Smooth muscle cell (in vitro differentiated cells): ENCODE measurements around the gene EIF1. TPM values are rescaled to one million over a fixed set of nuclear protein-coding genes. Genes with fewer than 3 reads are reported as not detected.

Experiments used
- DNase-seq: peaks from one replicate; lab custom pipeline; 2025; ENCODE audit not compliant: unreplicated experiment; lab: John Stamatoyannopoulos, UW
- H2AFZ ChIP-seq: fragments of 200-600 bp; sonication (generic); 2 replicates; pipeline ENCODE4 v1.6.0; 2016; ENCODE audit warnings: antibody characterized with exemption, low read depth, mild to moderate bottlenecking
- H3F3A ChIP-seq: fragments of 200-600 bp; sonication (generic); 2 replicates; pipeline ENCODE4 v1.6.0; 2017; ENCODE audit warnings: antibody characterized with exemption, low read depth
- H3K27ac ChIP-seq: fragments of 200-600 bp; sonication (generic); 2 replicates; pipeline ENCODE4 v1.5.1; 2016; ENCODE audit warnings: low read depth, mild to moderate bottlenecking
- H3K27me3 ChIP-seq: fragments of 200-600 bp; sonication (generic); 2 replicates; pipeline ENCODE4 v1.6.1; 2016; ENCODE audit warnings: low read depth, mild to moderate bottlenecking
- H3K36me3 ChIP-seq: fragments of 200-600 bp; sonication (generic); 2 replicates; pipeline ENCODE4 v1.5.1; 2016; ENCODE audit warnings: low read depth
- H3K4me1 ChIP-seq: fragments of 200-600 bp; sonication (generic); 2 replicates; pipeline ENCODE4 v1.5.1; 2016; ENCODE audit warnings: low read depth
- H3K4me2 ChIP-seq: fragments of 200-600 bp; sonication (generic); 2 replicates; pipeline ENCODE4 v1.6.0; 2016; ENCODE audit warnings: mild to moderate bottlenecking
- H3K4me3 ChIP-seq: fragments of 200-600 bp; sonication (generic); 2 replicates; pipeline ENCODE4 v1.5.1; 2016; ENCODE audit warnings: mild to moderate bottlenecking
- H3K79me2 ChIP-seq: fragments of 200-600 bp; sonication (generic); 2 replicates; pipeline ENCODE4 v1.6.0; 2016; ENCODE audit warnings: low read depth, mild to moderate bottlenecking
- H3K9ac ChIP-seq: fragments of 200-600 bp; sonication (generic); 2 replicates; pipeline ENCODE4 v1.6.0; 2016; ENCODE audit warnings: low read depth
- H3K9me3 ChIP-seq: fragments of 200-600 bp; sonication (generic); replicated peaks from 2 replicates; pipeline ENCODE4 v1.5.1; 2016; ENCODE audit warnings: low read depth
- H4K20me1 ChIP-seq: fragments of 200-600 bp; sonication (generic); 2 replicates; pipeline ENCODE4 v1.6.0; 2016; ENCODE audit warnings: low read depth
- CTCF ChIP-seq: fragments of 200-600 bp; sonication (generic); IDR thresholded peaks from 2 replicates; pipeline ENCODE4 v1.5.1; 2017; ENCODE audit warnings: borderline replicate concordance, mild to moderate bottlenecking, antibody characterized with exemption; ENCODE audit not compliant: insufficient read depth, poor library complexity, severe bottlenecking
- WGBS: methylation state at CpG from one replicate; pipeline ENCODE4 v1.1.7; 2016; ENCODE audit warnings: low lambda C conversion rate; 5-methylcytosine and 5-hydroxymethylcytosine counted together
- polyA plus RNA-seq: library from polyadenylated mRNA; unstranded; fragments of >200 nt; fragmentation: Nextera tagmentation; extraction: Ambion mirVana; gene quantifications from 2 replicates; pipeline ENCODE4 v1.2.1, GENCODE V29; 2016
- small RNA-seq: library from RNA; depleted of rRNA; stranded (forward); fragments of <200 nt; gene quantifications from one replicate; pipeline ENCODE3, GENCODE V24; 2014
- total RNA-seq: library from RNA; depleted of rRNA; stranded (reverse); fragments of >200 nt; gene quantifications from 2 replicates; pipeline ENCODE4 v1.2.3, GENCODE V29; 2014

EIF1 gene
- total and polyA plus RNA-seq, 2 experiments from 2014 or later: 360 to 1,301 TPM

GRCh38 chr17:41739661-41740352 lies 51.1 kb downstream of the EIF1 start:
- 78% methylated on average over 9 of the region's 9 CpGs for WGBS
- H3K36me3 ChIP-seq: no peaks in the 10 kb centered on the region
- H3K4me3 ChIP-seq: no peak overlapping the region
- no peak overlapping the region for H2AFZ ChIP-seq
- no peak overlapping the region for H3K4me2 ChIP-seq
- H3K4me1 ChIP-seq: peaks cover 3% of the 10 kb centered on the region
- DNase-seq: no peak
- H3K79me2 ChIP-seq: no peaks in the 10 kb centered on the region
- H3K27ac ChIP-seq: no peak overlapping the region
- no peak for TF ChIP-seq CTCF
- H3F3A ChIP-seq: no peaks in the 10 kb centered on the region
- no peak overlapping the region for H3K9ac ChIP-seq
- H3K9me3 ChIP-seq: no peaks in the 10 kb centered on the region
- peaks cover 31% of the 10 kb centered on the region for H3K27me3 ChIP-seq
- H4K20me1 ChIP-seq: no peaks in the 10 kb centered on the region

DNA sequence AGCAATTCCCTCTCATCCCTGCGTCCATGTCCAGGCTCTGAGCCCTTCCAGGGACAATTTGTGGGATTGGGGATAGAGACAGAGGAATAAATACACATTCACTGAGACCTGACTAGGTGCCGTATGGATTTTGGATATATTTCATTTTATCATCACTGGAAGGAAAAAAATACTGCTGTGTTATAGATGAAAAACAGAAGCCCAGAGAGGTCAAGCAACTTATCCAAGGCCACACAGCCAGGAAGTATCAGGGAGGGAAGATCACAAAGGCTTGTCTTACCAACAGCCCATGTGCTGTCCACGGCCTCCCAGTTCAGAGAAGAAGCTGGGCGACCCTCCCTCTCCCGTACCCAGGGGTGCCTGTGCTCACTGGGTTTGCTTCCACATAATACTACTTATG lies 51.8 kb downstream of the EIF1 start:
- Histone ChIP-seq H3K79me2 (no peaks in the 10 kb centered on the region), H3K27ac (no peak overlapping the region), H3K27me3 (peaks cover 24% of the 10 kb centered on the region), H2AFZ (no peak overlapping the region), H3F3A (no peaks in the 10 kb centered on the region), H3K4me3 (no peak overlapping the region), H3K36me3 (no peaks in the 10 kb centered on the region), H3K4me2 (no peak overlapping the region), H3K4me1 (no peaks in the 10 kb centered on the region), H3K9ac (no peak overlapping the region), H3K9me3 (no peaks in the 10 kb centered on the region), H4K20me1 (no peaks in the 10 kb centered on the region)
- no peak for DNase-seq
- WGBS: 93% methylated on average over 5 of the region's 5 CpGs
- no peak for TF ChIP-seq CTCF

- H3K9me3 ChIP-seq: no peaks in the 10 kb centered on the region
- no peaks in the 10 kb centered on the region for H3K79me2 ChIP-seq
- H3K9ac ChIP-seq: no peak overlapping the region
- no peak for TF ChIP-seq CTCF
- H3K36me3 ChIP-seq: no peaks in the 10 kb centered on the region
- H4K20me1 ChIP-seq: no peaks in the 10 kb centered on the region
- no peak overlapping the region for H3K4me3 ChIP-seq
- H3K27me3 ChIP-seq: peaks cover 12% of the 10 kb centered on the region
- DNase-seq: no peak
- WGBS: 85% methylated on average over 9 of the region's 9 CpGs
- no peak overlapping the region for H3K27ac ChIP-seq
- H3K4me1 ChIP-seq: no peaks in the 10 kb centered on the region
- H3F3A ChIP-seq: no peaks in the 10 kb centered on the region
- no peak overlapping the region for H2AFZ ChIP-seq
- no peak overlapping the region for H3K4me2 ChIP-seq
Observed at GRCh38 chr17:41741709-41742108, 53.0 kb downstream of the EIF1 start.

Small RNA genes within 50 kb of the gene (small RNA-seq; reads per million reads assigned to genes)
- not detected for gene RN7SL399P
- 0.34 reads per million, percentile 9 among the genes with 10 or more reads in this experiment for gene RNA5SP442

Other genes with a start within 250 kb of the EIF1 start
- gene KRT38, start 247.9 kb upstream of the EIF1 start, total RNA-seq: not detected in 2 replicates
- gene KRT38, start 247.9 kb upstream of the EIF1 start, polyA plus RNA-seq: not detected in 2 replicates
- not detected in 2 replicates for gene KRT32, start 221.5 kb upstream of the EIF1 start, total RNA-seq
- not detected in 2 replicates for gene KRT32, start 221.5 kb upstream of the EIF1 start, polyA plus RNA-seq
- gene KRT35, start 207.7 kb upstream of the EIF1 start, total RNA-seq: not detected in 2 replicates
- not detected in 2 replicates for gene KRT35, start 207.7 kb upstream of the EIF1 start, polyA plus RNA-seq
- gene KRT36, start 199.0 kb upstream of the EIF1 start, total RNA-seq: 0.09 and 1.1 TPM in 2 replicates
- not detected in 2 replicates for gene KRT36, start 199.0 kb upstream of the EIF1 start, polyA plus RNA-seq
- gene KRT13, start 183.3 kb upstream of the EIF1 start, total RNA-seq: 3.7 and 5.2 TPM in 2 replicates
- 1.7 and 3.8 TPM in 2 replicates for gene KRT13, start 183.3 kb upstream of the EIF1 start, polyA plus RNA-seq
- gene KRT15, start 170.0 kb upstream of the EIF1 start, total RNA-seq: 0.49 and 1.7 TPM in 2 replicates
- 0.93 and 1.3 TPM in 2 replicates for gene KRT15, start 170.0 kb upstream of the EIF1 start, polyA plus RNA-seq
- 539 and 722 TPM in 2 replicates for gene KRT19, start 160.6 kb upstream of the EIF1 start, total RNA-seq
- 454 and 1,762 TPM in 2 replicates for gene KRT19, start 160.6 kb upstream of the EIF1 start, polyA plus RNA-seq
- 0.22 and 1.3 TPM in 2 replicates for gene KRT9, start 116.8 kb upstream of the EIF1 start, total RNA-seq
- gene KRT9, start 116.8 kb upstream of the EIF1 start, polyA plus RNA-seq: not detected in 2 replicates
- gene KRT14, start 102.0 kb upstream of the EIF1 start, total RNA-seq: 235 and 348 TPM in 2 replicates
- gene KRT14, start 102.0 kb upstream of the EIF1 start, polyA plus RNA-seq: 193 and 492 TPM in 2 replicates
- gene KRT16, start 76.1 kb upstream of the EIF1 start, total RNA-seq: 404 and 521 TPM in 2 replicates
- 304 and 399 TPM in 2 replicates for gene KRT16, start 76.1 kb upstream of the EIF1 start, polyA plus RNA-seq
- 1,301 and 1,591 TPM in 2 replicates for gene KRT17, start 64.3 kb upstream of the EIF1 start, total RNA-seq
- gene KRT17, start 64.3 kb upstream of the EIF1 start, polyA plus RNA-seq: 869 and 2,544 TPM in 2 replicates
- not detected in 2 replicates for gene GAST, start 23.4 kb downstream of the EIF1 start, total RNA-seq
- 1.2 TPM in 1 of 2 replicates, not detected in the other for gene GAST, start 23.4 kb downstream of the EIF1 start, polyA plus RNA-seq
- gene HAP1, start 45.8 kb downstream of the EIF1 start, total RNA-seq: 0.04 and 0.36 TPM in 2 replicates
- 0.54 and 0.73 TPM in 2 replicates for gene HAP1, start 45.8 kb downstream of the EIF1 start, polyA plus RNA-seq
- 167 and 238 TPM in 2 replicates for gene JUP, start 97.8 kb downstream of the EIF1 start, total RNA-seq
- gene JUP, start 97.8 kb downstream of the EIF1 start, polyA plus RNA-seq: 124 and 277 TPM in 2 replicates
- gene P3H4, start 123.1 kb downstream of the EIF1 start, total RNA-seq: 77.4 and 98.6 TPM in 2 replicates
- 149 and 186 TPM in 2 replicates for gene P3H4, start 123.1 kb downstream of the EIF1 start, polyA plus RNA-seq
- gene FKBP10, start 124.1 kb downstream of the EIF1 start, total RNA-seq: 603 and 724 TPM in 2 replicates
- gene FKBP10, start 124.1 kb downstream of the EIF1 start, polyA plus RNA-seq: 253 and 289 TPM in 2 replicates
- gene NT5C3B, start 147.3 kb downstream of the EIF1 start, total RNA-seq: 38.4 and 46.8 TPM in 2 replicates
- 72.2 and 76.3 TPM in 2 replicates for gene NT5C3B, start 147.3 kb downstream of the EIF1 start, polyA plus RNA-seq
- not detected in 2 replicates for gene KLHL10, start 148.9 kb downstream of the EIF1 start, total RNA-seq
- gene KLHL10, start 148.9 kb downstream of the EIF1 start, polyA plus RNA-seq: not detected in 2 replicates
- 23.8 and 29.2 TPM in 2 replicates for gene KLHL11, start 176.5 kb downstream of the EIF1 start, total RNA-seq
- gene KLHL11, start 176.5 kb downstream of the EIF1 start, polyA plus RNA-seq: 7.9 and 10.0 TPM in 2 replicates
- gene ACLY, start 230.1 kb downstream of the EIF1 start, total RNA-seq: 188 and 217 TPM in 2 replicates
- gene ACLY, start 230.1 kb downstream of the EIF1 start, polyA plus RNA-seq: 119 and 172 TPM in 2 replicates
- 1.5 and 1.7 TPM in 2 replicates for gene ODAD4, start 241.7 kb downstream of the EIF1 start, total RNA-seq
- gene ODAD4, start 241.7 kb downstream of the EIF1 start, polyA plus RNA-seq: 3.2 and 3.9 TPM in 2 replicates